Panc1 (cell line): ENCODE data around the gene MIPOL1. TPM values are rescaled to one million over a fixed set of nuclear protein-coding genes. Genes with fewer than 3 reads are reported as not detected.

ENCODE experiments used
- ATAC-seq: fragments of 200-7000 bp; cut with Tn5 transposase; 2 replicates; pipeline ENCODE4 v1.9.1; 2020; ENCODE audit warnings: mild to moderate bottlenecking, moderate library complexity
- BruUV-seq: library from RNA; stranded (reverse); fragments of 400-500 nt; replicated peaks from 2 replicates; lab custom pipeline; 2021; lab: Mats Ljungman, UMichigan
- CTCF ChIA-PET: fragments of 300-600 bp; sonication (Branson Sonifier 250); formaldehyde crosslinking; loops from one replicate; lab custom pipeline; 2022; ENCODE audit warnings: antibody characterized with exemption; lab: Charles Lee
- POLR2A ChIA-PET: fragments of 300-600 bp; sonication (Branson Sonifier 250); formaldehyde crosslinking; loops from one replicate; lab custom pipeline; 2022; ENCODE audit warnings: antibody characterized with exemption; lab: Charles Lee
- DNase-seq: peaks from one replicate; pipeline ENCODE4 v3.0.0-alpha.2; 2010; ENCODE audit warnings: low read depth, low spot score
- H3K27ac ChIP-seq: 2 replicates; pipeline ENCODE4 v1.5.1; 2011; ENCODE audit warnings: mild to moderate bottlenecking, low read length, inconsistent platforms
- H3K27me3 ChIP-seq: fragments of 200-500 bp; sonication (Bioruptor generic); 2 replicates; pipeline ENCODE4 v1.6.0; 2014; ENCODE audit warnings: low read length, inconsistent platforms; ENCODE audit not compliant: control insufficient read depth, insufficient read depth
- H3K36me3 ChIP-seq: fragments of 200-500 bp; sonication (Bioruptor generic); 2 replicates; pipeline ENCODE4 v1.5.1; 2014; ENCODE audit warnings: inconsistent platforms, mild to moderate bottlenecking, low read length, moderate library complexity; ENCODE audit not compliant: control insufficient read depth, insufficient read depth
- H3K4me1 ChIP-seq: 2 replicates; pipeline ENCODE4 v1.5.1; 2011; ENCODE audit warnings: inconsistent platforms, mild to moderate bottlenecking, low read length, moderate library complexity; ENCODE audit not compliant: control insufficient read depth, insufficient read depth
- H3K4me3 ChIP-seq, 2 experiments: 2 replicates each; pipeline ENCODE4 v1.5.1; 2011 to 2012; ENCODE audit warnings: low read depth in 2 of 2, low read length in 2 of 2, mild to moderate bottlenecking in 2 of 2, inconsistent platforms in 1 of 2, moderate library complexity in 1 of 2
- H3K9me3 ChIP-seq: fragments of 200-500 bp; sonication (Bioruptor generic); 2 replicates; pipeline ENCODE4 v1.5.1; 2014; ENCODE audit warnings: low read depth, mild to moderate bottlenecking, inconsistent platforms, low read length, moderate library complexity; ENCODE audit not compliant: control insufficient read depth, insufficient read depth
- CTCF ChIP-seq: fragments of 450-650 bp; IDR thresholded peaks from 2 replicates; pipeline ENCODE4 v1.5.1; 2017; ENCODE audit warnings: mild to moderate bottlenecking
- POLR2AphosphoS5 ChIP-seq: IDR thresholded peaks from 2 replicates; pipeline ENCODE4 v1.6.1; 2012; ENCODE audit warnings: mild to moderate bottlenecking, low read depth, low read length, moderate library complexity
- REST ChIP-seq, 2 experiments: IDR thresholded peaks; 2 replicates each; pipeline ENCODE4 v1.6.1; 2011 to 2012; ENCODE audit warnings: low read depth in 2 of 2, control low read depth in 1 of 2, low read length in 1 of 2, mild to moderate bottlenecking in 1 of 2, moderate library complexity in 1 of 2; ENCODE audit not compliant: insufficient read depth in 1 of 2
- SIN3A ChIP-seq: IDR thresholded peaks from 2 replicates; pipeline ENCODE4 v1.6.1; 2012; ENCODE audit warnings: low read depth, mild to moderate bottlenecking, low read length, moderate library complexity, borderline replicate concordance; ENCODE audit not compliant: insufficient read depth
- TCF7L2 ChIP-seq: IDR thresholded peaks from 2 replicates; pipeline ENCODE4 v1.6.1; 2011; ENCODE audit warnings: mild to moderate bottlenecking, low read depth, low read length, inconsistent platforms
- in situ Hi-C: cut with HindIII; loops from 2 replicates; pipeline ENCODE4 v1.10.0; 2016; ENCODE audit warnings: low sequenced_read_pairs, low pct_unique_long_range_greater_than_20kb
- intact Hi-C: fragments of 100-400 bp; cut with micrococcal nuclease; formaldehyde crosslinking; loops from one replicate; pipeline ENCODE4 v1.10.0; 2022; ENCODE audit not compliant: unreplicated experiment
- total RNA-seq: library from RNA; stranded (reverse); gene quantifications from one replicate; pipeline ENCODE4 v1.2.1, GENCODE V29; 2021; ENCODE audit not compliant: unreplicated experiment

Gene MIPOL1
- total RNA-seq, 1 experiment from 2014 or later = 12.8 TPM

GRCh38 chr14:37508503-37508902, 310.8 kb downstream of the MIPOL1 start:
- TF ChIP-seq REST (IDR thresholded peaks at IDR 0.05; ENCODE audit: insufficient read depth in 1 of 2, low read depth in 2 of 2, low read length in 1 of 2) = no peak
- TF ChIP-seq POLR2AphosphoS5 = no peak
- no peak for TF ChIP-seq SIN3A
- no peak for TF ChIP-seq CTCF
- no peak for TF ChIP-seq TCF7L2
- H3K4me1 ChIP-seq = no peaks in the 10 kb centered on the region
- DNase-seq (no peak), ATAC-seq (no peak)
- H3K9me3 ChIP-seq = no peaks in the 10 kb centered on the region
- no peak overlapping the region for H3K4me3 ChIP-seq
- BruUV-seq = no TSS peak
- ChIA-PET CTCF (no interaction called here), POLR2A (no interaction called here)
- intact Hi-C loops = no loop called here
- H3K36me3 ChIP-seq = no peaks in the 10 kb centered on the region
- no peak overlapping the region for H3K27ac ChIP-seq
- in situ Hi-C loops = no loop called here
- H3K27me3 ChIP-seq = no peaks in the 10 kb centered on the region

- no peak for ATAC-seq
- no peaks in the 10 kb centered on the region for H3K4me1 ChIP-seq
- no peak for DNase-seq
- intact Hi-C loops = no loop called here
- TF ChIP-seq SIN3A (no peak), REST (IDR thresholded peaks at IDR 0.05; ENCODE audit: insufficient read depth in 1 of 2, low read depth in 2 of 2, low read length in 1 of 2) (no peak), POLR2AphosphoS5 (no peak), CTCF (no peak)
- BruUV-seq = no TSS peak
- H3K9me3 ChIP-seq = no peaks in the 10 kb centered on the region
- H3K4me3 ChIP-seq = no peak overlapping the region
- no peaks in the 10 kb centered on the region for H3K36me3 ChIP-seq
- ChIA-PET CTCF (no interaction called here), POLR2A (no interaction called here)
- in situ Hi-C loops = no loop called here
- no peaks in the 10 kb centered on the region for H3K27me3 ChIP-seq
- no peak overlapping the region for H3K27ac ChIP-seq
Measured at GRCh38 chr14:37512173-37512572, 314.4 kb downstream of the MIPOL1 start.
